ENCODE data around the gene CCDC50.

DNA sequence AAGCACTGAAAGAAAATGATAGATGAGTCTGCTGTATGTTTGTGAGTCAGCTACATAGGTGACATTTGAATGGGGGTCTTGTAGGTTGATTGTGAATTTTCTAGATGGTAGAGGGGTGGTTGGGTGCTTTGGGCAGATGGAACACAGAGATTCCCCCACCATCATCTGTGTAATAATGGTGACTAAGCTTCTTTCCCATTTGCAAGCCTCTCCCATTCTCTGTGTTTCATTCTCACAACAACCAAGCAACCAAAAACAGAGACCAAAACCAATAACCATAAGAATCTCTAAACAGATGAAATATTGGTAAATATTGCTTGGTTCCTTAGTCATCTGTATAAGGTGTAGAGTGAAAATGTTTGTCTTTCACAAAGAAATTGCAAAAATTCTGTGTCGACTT is 18.9 kb downstream of the CCDC50 start:
- TF ChIP-seq, protein P1, sequence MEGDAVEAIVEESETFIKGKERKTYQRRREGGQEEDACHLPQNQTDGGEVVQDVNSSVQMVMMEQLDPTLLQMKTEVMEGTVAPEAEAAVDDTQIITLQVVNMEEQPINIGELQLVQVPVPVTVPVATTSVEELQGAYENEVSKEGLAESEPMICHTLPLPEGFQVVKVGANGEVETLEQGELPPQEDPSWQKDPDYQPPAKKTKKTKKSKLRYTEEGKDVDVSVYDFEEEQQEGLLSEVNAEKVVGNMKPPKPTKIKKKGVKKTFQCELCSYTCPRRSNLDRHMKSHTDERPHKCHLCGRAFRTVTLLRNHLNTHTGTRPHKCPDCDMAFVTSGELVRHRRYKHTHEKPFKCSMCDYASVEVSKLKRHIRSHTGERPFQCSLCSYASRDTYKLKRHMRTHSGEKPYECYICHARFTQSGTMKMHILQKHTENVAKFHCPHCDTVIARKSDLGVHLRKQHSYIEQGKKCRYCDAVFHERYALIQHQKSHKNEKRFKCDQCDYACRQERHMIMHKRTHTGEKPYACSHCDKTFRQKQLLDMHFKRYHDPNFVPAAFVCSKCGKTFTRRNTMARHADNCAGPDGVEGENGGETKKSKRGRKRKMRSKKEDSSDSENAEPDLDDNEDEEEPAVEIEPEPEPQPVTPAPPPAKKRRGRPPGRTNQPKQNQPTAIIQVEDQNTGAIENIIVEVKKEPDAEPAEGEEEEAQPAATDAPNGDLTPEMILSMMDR (conservative IDR thresholded peaks at IDR 0.05; ENCODE audit: low read depth, low read length), result no peak
- no peak for TF ChIP-seq EZH2 (IDR thresholded peaks at IDR 0.05; ENCODE audit: low read length, unreplicated experiment)
- TF ChIP-seq EZH2phosphoT487 (IDR thresholded peaks at IDR 0.05; ENCODE audit: borderline replicate concordance, low read length), result no peak
